WTC11 (cell line): ENCODE results near the gene S100B. TPM values are rescaled to one million over a fixed set of nuclear protein-coding genes. Genes with fewer than 3 reads are reported as not detected.

Experiments used
- ATAC-seq: fragments of 200-7000 bp; cut with Tn5 transposase; 2 replicates; pipeline ENCODE4 v1.10.0; 2021; ENCODE audit warnings: mild to moderate bottlenecking, moderate library complexity
- CTCF ChIA-PET: fragments of 300-600 bp; sonication (Branson Sonifier 250); formaldehyde crosslinking; loops from one replicate; lab custom pipeline; 2021; ENCODE audit warnings: antibody characterized with exemption; lab: Charles Lee
- POLR2A ChIA-PET: fragments of 350-600 bp; sonication (Branson Sonifier 250); formaldehyde crosslinking; loops from one replicate; lab custom pipeline; 2021; ENCODE audit warnings: antibody characterized with exemption; lab: Charles Lee
- DNase-seq: peaks from one replicate; pipeline ENCODE4 v3.0.0; 2021; ENCODE audit warnings: low spot score
- H3K27ac Mint-ChIP-seq: 2 replicates; pipeline ENCODE4 v1.8.0; 2021; ENCODE audit warnings: mixed read lengths
- H3K27me3 Mint-ChIP-seq: 2 replicates; pipeline ENCODE4 v1.8.0; 2021; ENCODE audit warnings: low read depth, mild to moderate bottlenecking, moderate library complexity, mixed read lengths
- H3K36me3 Mint-ChIP-seq: 2 replicates; pipeline ENCODE4 v1.8.0; 2021; ENCODE audit warnings: mixed read lengths
- H3K4me1 Mint-ChIP-seq: 2 replicates; pipeline ENCODE4 v1.8.0; 2022; ENCODE audit warnings: mixed read lengths
- H3K4me3 Mint-ChIP-seq: 2 replicates; pipeline ENCODE4 v1.8.0; 2021; ENCODE audit warnings: mild to moderate bottlenecking, moderate library complexity, mixed read lengths
- H3K9me3 Mint-ChIP-seq: 2 replicates; pipeline ENCODE4 v1.8.0; 2021; ENCODE audit warnings: mixed read lengths
- AR ChIP-seq: fragments of 250-450 bp; sonication (Bioruptor Pico); IDR thresholded peaks from 2 replicates; pipeline ENCODE4 v1.9.0; 2021; ENCODE audit warnings: mild to moderate bottlenecking
- ARID4B ChIP-seq: sonication (generic); formaldehyde crosslinking; IDR thresholded peaks from 2 replicates; pipeline ENCODE4 v1.8.0; 2023; ENCODE audit warnings: missing genetic modification reagents, mild to moderate bottlenecking, borderline replicate concordance
- ATF1 ChIP-seq: sonication (generic); formaldehyde crosslinking; IDR thresholded peaks from 2 replicates; pipeline ENCODE4 v1.8.1; 2023; ENCODE audit warnings: mild to moderate bottlenecking, moderate library complexity, missing genetic modification reagents
- ATF3 ChIP-seq: sonication (generic); formaldehyde crosslinking; conservative IDR thresholded peaks from 2 replicates; pipeline ENCODE4 v1.8.1; 2022; ENCODE audit warnings: mild to moderate bottlenecking, missing genetic modification reagents
- ELF4 ChIP-seq: sonication (generic); formaldehyde crosslinking; IDR thresholded peaks from 2 replicates; pipeline ENCODE4 v1.8.1; 2022; ENCODE audit warnings: low read depth, mild to moderate bottlenecking, moderate library complexity, missing genetic modification reagents
- JUN ChIP-seq: sonication (generic); formaldehyde crosslinking; IDR thresholded peaks from 2 replicates; pipeline ENCODE4 v1.8.0; 2023; ENCODE audit warnings: mild to moderate bottlenecking, missing genetic modification reagents
- MLX ChIP-seq: sonication (generic); formaldehyde crosslinking; IDR thresholded peaks from 2 replicates; pipeline ENCODE4 v1.8.1; 2023; ENCODE audit warnings: mild to moderate bottlenecking, missing genetic modification reagents, moderate library complexity
- NFYB ChIP-seq: sonication (generic); formaldehyde crosslinking; conservative IDR thresholded peaks from 2 replicates; pipeline ENCODE4 v1.8.0; 2022; ENCODE audit warnings: low read depth, missing genetic modification reagents
- NR1H2 ChIP-seq: sonication (generic); formaldehyde crosslinking; IDR thresholded peaks from 2 replicates; pipeline ENCODE4 v1.9.0; 2021; ENCODE audit warnings: mild to moderate bottlenecking, moderate library complexity, missing genetic modification reagents
- NR3C1 ChIP-seq: sonication (generic); formaldehyde crosslinking; conservative IDR thresholded peaks from 2 replicates; pipeline ENCODE4 v1.8.1; 2023; ENCODE audit warnings: low read depth, mild to moderate bottlenecking, missing genetic modification reagents
- RELA ChIP-seq: sonication (generic); formaldehyde crosslinking; IDR thresholded peaks from 2 replicates; pipeline ENCODE4 v1.8.1; 2022; ENCODE audit warnings: missing genetic modification reagents, mild to moderate bottlenecking, borderline replicate concordance
- SOX15 ChIP-seq: fragments of 250-450 bp; sonication (Bioruptor Pico); IDR thresholded peaks from 2 replicates; pipeline ENCODE4 v1.9.0; 2021; ENCODE audit warnings: mild to moderate bottlenecking
- TP53 ChIP-seq: sonication (generic); formaldehyde crosslinking; IDR thresholded peaks from 2 replicates; pipeline ENCODE4 v1.8.1; 2023; ENCODE audit warnings: mild to moderate bottlenecking, missing genetic modification reagents
- USF2 ChIP-seq: sonication (generic); formaldehyde crosslinking; IDR thresholded peaks from 2 replicates; pipeline ENCODE4 v1.8.1; 2023; ENCODE audit warnings: mild to moderate bottlenecking, missing genetic modification reagents, moderate library complexity
- ZBTB43 ChIP-seq: sonication (generic); formaldehyde crosslinking; IDR thresholded peaks from 2 replicates; pipeline ENCODE4 v1.8.1; 2023; ENCODE audit warnings: mild to moderate bottlenecking, missing genetic modification reagents
- ZNF317 ChIP-seq: sonication (generic); formaldehyde crosslinking; IDR thresholded peaks from 2 replicates; pipeline ENCODE4 v1.8.1; 2023; ENCODE audit warnings: low read depth, mild to moderate bottlenecking, moderate library complexity, missing genetic modification reagents, borderline replicate concordance
- ZNF512 ChIP-seq: sonication (generic); formaldehyde crosslinking; IDR thresholded peaks from 2 replicates; pipeline ENCODE4 v1.8.1; 2022; ENCODE audit warnings: missing genetic modification reagents, borderline replicate concordance
- total RNA-seq: library from RNA; stranded (reverse); gene quantifications from 3 replicates; pipeline ENCODE4 v1.2.3, GENCODE V29; 2021
- TF ChIP-seq, protein P1 (sequence below): fragments of 250-450 bp; sonication (Bioruptor Pico); IDR thresholded peaks from 2 replicates; pipeline ENCODE4 v1.9.0; 2021; ENCODE audit warnings: mild to moderate bottlenecking, borderline replicate concordance

Gene S100B
- total RNA-seq, 1 experiment from 2014 or later, result 0.46 TPM

GRCh38 chr21:46616656-46617055 lies 11.8 kb upstream of the S100B start:
- no peaks in the 10 kb centered on the region; the same call in none of the 2 replicates for H3K27me3 Mint-ChIP-seq
- peaks cover 14% of the 10 kb centered on the region for H3K4me1 Mint-ChIP-seq
- H3K4me3 Mint-ChIP-seq, result no peak overlapping the region
- POLR2A ChIA-PET, result no interaction called here
- no peaks in the 10 kb centered on the region for H3K36me3 Mint-ChIP-seq
- ATAC-seq, result no peak
- CTCF ChIA-PET, result no interaction called here
- H3K27ac Mint-ChIP-seq, result no peak overlapping the region
- H3K9me3 Mint-ChIP-seq, result peaks cover 8% of the 10 kb centered on the region
- TF ChIP-seq ZBTB43 (CRISPR knock-in tag) (no peak), RELA (no peak), ZNF317 (no peak), TP53 (CRISPR knock-in tag) (no peak), ATF3 (CRISPR knock-in tag) (no peak), JUN (CRISPR knock-in tag) (no peak), ATF1 (no peak), ZNF512 (CRISPR knock-in tag) (no peak), USF2 (CRISPR knock-in tag) (no peak), ARID4B (CRISPR knock-in tag) (no peak), SOX15 (CRISPR knock-in tag) (no peak), MLX (CRISPR knock-in tag) (no peak), NFYB (CRISPR knock-in tag) (no peak), NR3C1 (CRISPR knock-in tag) (no peak), ELF4 (no peak), NR1H2 (CRISPR knock-in tag) (no peak), AR (CRISPR knock-in tag) (no peak)
- TF ChIP-seq, protein P1, sequence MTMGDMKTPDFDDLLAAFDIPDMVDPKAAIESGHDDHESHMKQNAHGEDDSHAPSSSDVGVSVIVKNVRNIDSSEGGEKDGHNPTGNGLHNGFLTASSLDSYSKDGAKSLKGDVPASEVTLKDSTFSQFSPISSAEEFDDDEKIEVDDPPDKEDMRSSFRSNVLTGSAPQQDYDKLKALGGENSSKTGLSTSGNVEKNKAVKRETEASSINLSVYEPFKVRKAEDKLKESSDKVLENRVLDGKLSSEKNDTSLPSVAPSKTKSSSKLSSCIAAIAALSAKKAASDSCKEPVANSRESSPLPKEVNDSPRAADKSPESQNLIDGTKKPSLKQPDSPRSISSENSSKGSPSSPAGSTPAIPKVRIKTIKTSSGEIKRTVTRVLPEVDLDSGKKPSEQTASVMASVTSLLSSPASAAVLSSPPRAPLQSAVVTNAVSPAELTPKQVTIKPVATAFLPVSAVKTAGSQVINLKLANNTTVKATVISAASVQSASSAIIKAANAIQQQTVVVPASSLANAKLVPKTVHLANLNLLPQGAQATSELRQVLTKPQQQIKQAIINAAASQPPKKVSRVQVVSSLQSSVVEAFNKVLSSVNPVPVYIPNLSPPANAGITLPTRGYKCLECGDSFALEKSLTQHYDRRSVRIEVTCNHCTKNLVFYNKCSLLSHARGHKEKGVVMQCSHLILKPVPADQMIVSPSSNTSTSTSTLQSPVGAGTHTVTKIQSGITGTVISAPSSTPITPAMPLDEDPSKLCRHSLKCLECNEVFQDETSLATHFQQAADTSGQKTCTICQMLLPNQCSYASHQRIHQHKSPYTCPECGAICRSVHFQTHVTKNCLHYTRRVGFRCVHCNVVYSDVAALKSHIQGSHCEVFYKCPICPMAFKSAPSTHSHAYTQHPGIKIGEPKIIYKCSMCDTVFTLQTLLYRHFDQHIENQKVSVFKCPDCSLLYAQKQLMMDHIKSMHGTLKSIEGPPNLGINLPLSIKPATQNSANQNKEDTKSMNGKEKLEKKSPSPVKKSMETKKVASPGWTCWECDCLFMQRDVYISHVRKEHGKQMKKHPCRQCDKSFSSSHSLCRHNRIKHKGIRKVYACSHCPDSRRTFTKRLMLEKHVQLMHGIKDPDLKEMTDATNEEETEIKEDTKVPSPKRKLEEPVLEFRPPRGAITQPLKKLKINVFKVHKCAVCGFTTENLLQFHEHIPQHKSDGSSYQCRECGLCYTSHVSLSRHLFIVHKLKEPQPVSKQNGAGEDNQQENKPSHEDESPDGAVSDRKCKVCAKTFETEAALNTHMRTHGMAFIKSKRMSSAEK (CRISPR knock-in tag), result no peak
- no peak for DNase-seq
